H1 (cell line): ENCODE data around the gene ST3GAL2. TPM values are rescaled to one million over a fixed set of nuclear protein-coding genes. Genes with fewer than 3 reads are reported as not detected.

Experiments
- BRCA1 ChIP-seq: IDR thresholded peaks from 2 replicates; pipeline ENCODE4 v1.6.1; 2012; ENCODE audit warnings: low read depth, low read length, improper control_type of control experiment
- CBX8 ChIP-seq: fragments of 300-800, 300-1000 bp; sonication (generic); IDR thresholded peaks from 2 replicates; pipeline ENCODE4 v1.7.1; 2016; ENCODE audit warnings: low read depth, low read length, borderline replicate concordance
- CHD7 ChIP-seq: fragments of 300-600 bp; sonication (generic); IDR thresholded peaks from 2 replicates; pipeline ENCODE4 v1.7.1; 2012; ENCODE audit warnings: low read length, moderate library complexity, mild to moderate bottlenecking, inconsistent platforms; ENCODE audit not compliant: insufficient replicate concordance
- EZH2 ChIP-seq: fragments of 200-600 bp; sonication (generic); IDR thresholded peaks from 2 replicates; pipeline ENCODE4 v1.7.1; 2012; ENCODE audit warnings: low read depth, mild to moderate bottlenecking, moderate library complexity, low read length, inconsistent platforms; ENCODE audit not compliant: severe bottlenecking
- FOSL1 ChIP-seq: IDR thresholded peaks from 2 replicates; pipeline ENCODE4 v1.6.1; 2011; ENCODE audit warnings: mild to moderate bottlenecking, low read depth, low read length, moderate library complexity; ENCODE audit not compliant: insufficient read depth
- HDAC6 ChIP-seq: IDR thresholded peaks from one replicate; pipeline ENCODE4 v1.7.1; 2012; ENCODE audit warnings: low read depth, mild to moderate bottlenecking, inconsistent platforms, low read length, moderate library complexity
- KDM1A ChIP-seq: fragments of 200-600, 300-600 bp; sonication (generic); IDR thresholded peaks from 2 replicates; pipeline ENCODE4 v1.7.1; 2016; ENCODE audit warnings: mild to moderate bottlenecking, low read length, borderline replicate concordance
- KDM4A ChIP-seq: IDR thresholded peaks from one replicate; pipeline ENCODE4 v1.7.1; 2012; ENCODE audit warnings: low read depth, mild to moderate bottlenecking, moderate library complexity, low read length, inconsistent platforms; ENCODE audit not compliant: severe bottlenecking
- RFX5 ChIP-seq: IDR thresholded peaks from 2 replicates; pipeline ENCODE4 v1.6.1; 2011; ENCODE audit warnings: low read depth, low read length, improper control_type of control experiment, borderline replicate concordance
- SP1 ChIP-seq: IDR thresholded peaks from 2 replicates; pipeline ENCODE4 v1.6.1; 2011; ENCODE audit warnings: low read depth, low read length
- polyA plus RNA-seq, 7 experiments: library from polyadenylated mRNA; depleted of rRNA in 3 of 7; stranded (reverse) in 5 of 7; unstranded in 2 of 7; fragments of >200 nt in 5 of 7; fragments of 200-250 nt in 2 of 7; gene quantifications; 1 replicate in 5 of 7; 2 replicates in 1 of 7; 4 replicates in 1 of 7; pipeline versions ENCODE4 v1.2.1 to v1.2.3, GENCODE V29; 2011 to 2013; ENCODE audit warnings: missing spikeins in 2 of 7, mixed read lengths in 2 of 7
- total RNA-seq: library from RNA; stranded (reverse); fragmentation: NEBNext Ultra II Directional; extraction: Animal tissue kit (Norgen Biotek cat#: 25700); gene quantifications from 2 replicates; pipeline ENCODE4 v1.2.1, GENCODE V29; 2021

ST3GAL2 gene
- total and polyA plus RNA-seq, 2 of the 8 experiments (the other 6 are each of a cell fraction or from before 2014, with no cell fraction given) = 14.4 to 39.7 TPM

GRCh38 chr16:70438969-70439862 is at the start of gene ST3GAL2 (continued):
- TF ChIP-seq CHD7 = no peak
- no peak for TF ChIP-seq FOSL1
- TF ChIP-seq KDM4A = peak; percentile 79
- TF ChIP-seq KDM1A = no peak
- peak; percentile 58; the same call in 1 of the 2 replicates for TF ChIP-seq SP1
- no peak for TF ChIP-seq HDAC6
- no peak for TF ChIP-seq BRCA1
- TF ChIP-seq CBX8 = no peak
- no peak for TF ChIP-seq EZH2
- no peak for TF ChIP-seq RFX5
